HL-60 (cell line): ENCODE results near the gene BUB1.

ENCODE experiments used
- DNase-seq, 2 experiments: peaks; one replicate each; pipeline ENCODE4 v3.0.0-alpha.2; 2010 to 2020; ENCODE audit warnings: low read depth in 1 of 2, low spot score in 1 of 2
- H3K27ac ChIP-seq: fragments of 250-450 bp; sonication (Bioruptor Pico); replicated peaks from 2 replicates; pipeline ENCODE4 v1.5.1; 2020; ENCODE audit warnings: mild to moderate bottlenecking, moderate library complexity
- H3K27me3 ChIP-seq: fragments of 250-450 bp; sonication (Bioruptor Pico); 2 replicates; pipeline ENCODE4 v1.5.1; 2021; ENCODE audit warnings: mild to moderate bottlenecking, moderate library complexity; ENCODE audit not compliant: insufficient read depth, poor library complexity, severe bottlenecking
- H3K4me3 ChIP-seq: replicated peaks from 2 replicates; pipeline ENCODE4 v1.5.1; 2011; ENCODE audit warnings: mild to moderate bottlenecking, control low read depth, low read length; ENCODE audit not compliant: insufficient read depth
- CTCF ChIP-seq: IDR thresholded peaks from one replicate; pipeline ENCODE4 v1.5.1; 2011; ENCODE audit warnings: low read length, control low read depth, inconsistent platforms; ENCODE audit not compliant: insufficient read depth
- GABPA ChIP-seq: IDR thresholded peaks from 2 replicates; pipeline ENCODE4 v1.6.1; 2012; ENCODE audit warnings: low read depth
- POLR2AphosphoS5 ChIP-seq: IDR thresholded peaks from 2 replicates; pipeline ENCODE4 v1.6.1; 2012; ENCODE audit warnings: low read depth
- REST ChIP-seq: IDR thresholded peaks from 2 replicates; pipeline ENCODE4 v1.6.1; 2012; ENCODE audit warnings: low read depth; ENCODE audit not compliant: insufficient replicate concordance
- SPI1 ChIP-seq: IDR thresholded peaks from 2 replicates; pipeline ENCODE4 v1.6.1; 2012; ENCODE audit warnings: low read depth, mild to moderate bottlenecking, borderline replicate concordance

The BUB1 gene

DNA sequence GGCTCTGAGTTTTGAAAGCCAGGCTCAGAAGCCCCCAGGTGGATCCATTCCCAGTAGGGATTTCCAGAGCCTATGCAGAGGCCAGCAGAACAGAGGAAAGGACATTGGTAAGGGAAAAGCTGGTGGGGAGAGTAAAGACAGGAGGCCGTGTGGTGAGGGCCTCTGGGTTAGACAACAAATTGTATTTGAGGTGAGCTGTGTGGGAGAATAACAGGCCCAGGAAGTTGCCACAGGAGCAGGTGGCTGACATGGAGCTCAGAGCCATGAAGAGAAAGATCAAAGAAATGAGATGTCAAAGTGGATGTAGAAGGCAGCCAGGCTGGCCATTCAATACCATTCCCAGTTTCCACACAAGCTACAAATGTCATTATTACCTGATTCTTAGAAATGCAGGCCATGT lies 8.8 kb downstream of the BUB1 start:
- no peak for TF ChIP-seq REST
- no peak for TF ChIP-seq CTCF
- TF ChIP-seq GABPA = no peak
- TF ChIP-seq SPI1 = no peak
- no peak for TF ChIP-seq POLR2AphosphoS5
- Histone ChIP-seq H3K27me3 (no peaks in the 10 kb centered on the region), H3K27ac (no peak overlapping the region), H3K4me3 (no peak overlapping the region)
- no peak for DNase-seq

GRCh38 chr2:110667071-110667470 lies 10.8 kb downstream of the BUB1 start:
- H3K27ac ChIP-seq = no peak overlapping the region
- TF ChIP-seq REST = no peak
- no peak for TF ChIP-seq GABPA
- no peak for TF ChIP-seq CTCF
- H3K27me3 ChIP-seq = no peaks in the 10 kb centered on the region
- no peak for DNase-seq
- no peak overlapping the region for H3K4me3 ChIP-seq

- Histone ChIP-seq H3K27ac (no peak overlapping the region), H3K4me3 (no peak overlapping the region), H3K27me3 (no peaks in the 10 kb centered on the region)
- DNase-seq = no peak
- TF ChIP-seq GABPA (no peak), REST (no peak), CTCF (no peak), POLR2AphosphoS5 (no peak), SPI1 (no peak)
Measured at GRCh38 chr2:110664135-110664534, 13.7 kb downstream of the BUB1 start.
